ENCODE results near the gene ETV7. TPM values are rescaled to one million over a fixed set of nuclear protein-coding genes. Genes with fewer than 3 reads are reported as not detected.

ETV7 gene
- total RNA-seq: 10 to 100 TPM in 1 of 2 donors, 1 to 10 TPM in 1; 6.9 to 19.8 TPM

DNA sequence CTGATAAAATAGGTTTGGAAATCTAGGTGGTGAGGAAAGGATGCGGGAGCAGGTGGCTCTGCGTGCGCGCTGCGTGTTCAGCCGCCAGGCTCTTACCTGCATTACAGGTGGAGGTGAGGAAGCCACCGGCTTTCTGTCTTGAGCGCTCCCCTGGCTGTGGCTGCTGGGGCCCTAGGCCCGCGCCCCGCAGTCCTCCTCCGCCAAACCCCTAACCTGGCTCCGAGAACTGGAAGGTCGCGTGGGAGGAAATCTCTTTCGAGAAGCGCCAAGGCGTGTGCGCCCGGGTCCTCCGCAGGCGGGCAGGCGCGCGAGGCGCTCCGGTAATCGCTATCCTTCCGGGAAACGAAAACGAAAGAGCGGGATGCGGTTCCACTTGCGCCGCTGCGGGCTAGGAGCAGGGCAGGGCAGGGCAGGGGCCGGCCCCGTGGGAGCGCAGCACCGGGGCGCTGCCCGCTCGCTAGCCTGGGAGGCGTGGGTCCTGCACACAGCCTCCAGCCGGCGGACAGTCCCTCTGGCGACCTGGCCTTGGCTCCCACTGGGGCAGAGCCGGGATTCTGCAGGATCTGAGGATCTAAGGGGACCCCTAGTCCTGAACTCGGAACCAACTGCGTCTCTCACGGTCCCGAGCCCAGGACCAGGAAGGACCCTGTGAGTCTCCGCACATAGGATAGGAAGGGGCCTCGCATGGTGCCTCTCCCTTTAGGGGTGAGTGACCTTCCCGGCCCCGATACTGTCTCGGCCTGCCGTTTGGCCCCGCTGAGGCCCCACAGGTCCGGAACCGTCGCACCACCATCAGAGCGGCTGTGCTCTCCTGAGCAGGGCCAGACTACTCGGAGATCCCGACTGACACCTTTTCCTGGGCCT is at the start of gene ETV7:
Gene ETV7 (minus strand): TSS at position 230 of the 864 bp plus-strand sequence. CDS start 128 bp downstream, at position 102.
- Mint-ChIP-seq H3K4me1 (ENCODE audit: low read depth in 2 of 2) (peaks cover 47% of the 10 kb centered on the region in 2 donors), H3K27me3 (peaks cover 9 to 23% of the 10 kb centered on the region in 2 donors)
- ATAC-seq: peak; percentile 87 to 94

DNA sequence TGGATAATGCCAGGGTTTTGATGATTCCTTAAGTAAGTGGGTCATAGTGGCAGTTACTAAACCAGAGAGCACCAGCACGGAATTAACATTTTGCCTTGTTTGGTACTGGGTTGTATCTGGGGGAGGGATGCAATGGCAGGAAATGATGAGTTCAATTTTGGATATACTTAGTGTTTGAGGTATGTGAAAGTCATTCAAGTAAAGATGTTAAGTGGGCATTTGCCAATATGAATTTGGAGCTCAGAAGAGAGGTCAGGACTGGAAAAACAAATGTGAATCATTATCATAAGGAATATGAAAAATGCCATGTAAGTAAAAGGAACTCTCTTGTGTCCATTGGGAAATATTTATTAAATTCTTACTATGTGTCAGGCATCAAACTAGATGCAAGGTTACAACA is 49.0 kb upstream of the ETV7 start:
- DNase-seq (ENCODE audit: low spot score) (no peak), ATAC-seq (no peak)
- H3K27ac Mint-ChIP-seq: no peak overlapping the region
- H3K9me3 Mint-ChIP-seq: no peaks in the 10 kb centered on the region
- no peaks in the 10 kb centered on the region for H3K27me3 Mint-ChIP-seq
- H3K4me3 Mint-ChIP-seq: no peak overlapping the region
- peaks cover 6 to 8% of the 10 kb centered on the region in 2 donors for H3K4me1 Mint-ChIP-seq (ENCODE audit: low read depth in 2 of 2)
- H3K36me3 Mint-ChIP-seq: no peaks in the 10 kb centered on the region

More for the DNA sequence above, at the start of gene ETV7:
- Mint-ChIP-seq H3K9me3 (no peaks in the 10 kb centered on the region), H3K36me3 (no peaks in the 10 kb centered on the region), H3K4me3 (peak within 1 kb of the TSS; percentile 96), H3K27ac (peak within 1 kb of the TSS; percentile 90 to 97)
- DNase-seq (ENCODE audit: low spot score): peak; percentile 90

DNA sequence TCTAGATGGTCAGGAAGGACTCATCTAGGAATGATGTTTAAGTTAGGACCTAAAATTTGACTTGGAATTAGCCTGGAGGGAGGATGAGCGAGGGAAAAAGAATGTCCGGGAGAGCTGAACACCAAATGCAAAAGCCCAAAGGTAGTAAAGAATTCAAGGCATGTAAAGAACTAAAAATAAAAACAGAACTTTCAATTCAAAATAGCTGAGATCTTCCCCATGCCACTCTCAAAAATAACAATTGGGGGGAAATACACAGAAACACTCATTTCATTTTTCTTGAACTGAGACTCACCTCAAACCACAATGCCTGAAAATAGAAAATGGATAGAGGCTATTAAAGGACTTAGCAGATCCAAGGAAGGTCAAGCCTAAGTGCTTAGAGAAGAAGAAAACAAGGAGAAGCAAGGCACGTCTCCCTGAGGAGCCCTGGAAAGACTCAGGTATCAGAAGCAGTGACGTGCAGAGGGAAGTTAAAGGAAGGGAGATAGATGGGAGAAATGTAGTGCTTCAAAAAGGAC is 44.7 kb upstream of the ETV7 start:
- DNase-seq (ENCODE audit: low spot score) (no peak), ATAC-seq (no peak)
- Mint-ChIP-seq H3K4me3 (no peak overlapping the region), H3K36me3 (no peaks in the 10 kb centered on the region), H3K27ac (peak overlapping the region in 1 of 2 donors; percentile 22), H3K4me1 (ENCODE audit: low read depth in 2 of 2) (peaks cover 0 to 4% of the 10 kb centered on the region in 2 donors), H3K27me3 (no peaks in the 10 kb centered on the region), H3K9me3 (no peaks in the 10 kb centered on the region)

DNA sequence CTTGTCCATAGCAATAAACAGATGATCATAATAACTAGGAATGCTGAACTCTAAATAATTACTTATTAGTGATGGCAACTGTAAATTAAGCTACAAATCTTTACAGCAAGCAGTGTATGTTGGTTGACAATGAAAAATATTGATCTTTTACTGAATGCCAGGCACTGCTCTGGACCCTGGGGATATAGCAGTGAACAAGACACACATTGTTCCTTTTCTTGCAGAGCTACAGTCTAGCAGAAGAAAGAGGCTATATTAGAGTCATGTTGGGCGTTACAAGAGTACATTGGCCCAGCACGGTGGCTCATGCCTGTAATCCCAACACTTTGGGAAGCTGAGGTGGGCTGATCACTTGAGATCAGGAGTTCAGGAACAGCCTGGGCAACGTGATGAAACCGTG is 43.7 kb upstream of the ETV7 start:
- no peaks in the 10 kb centered on the region for H3K9me3 Mint-ChIP-seq
- ATAC-seq (no peak), DNase-seq (ENCODE audit: low spot score) (no peak)
- no peaks in the 10 kb centered on the region for H3K36me3 Mint-ChIP-seq
- no peak overlapping the region for H3K27ac Mint-ChIP-seq
- no peak overlapping the region for H3K4me3 Mint-ChIP-seq
- H3K27me3 Mint-ChIP-seq: no peaks in the 10 kb centered on the region
- H3K4me1 Mint-ChIP-seq (ENCODE audit: low read depth in 2 of 2): peaks cover 0 to 4% of the 10 kb centered on the region in 2 donors

DNA sequence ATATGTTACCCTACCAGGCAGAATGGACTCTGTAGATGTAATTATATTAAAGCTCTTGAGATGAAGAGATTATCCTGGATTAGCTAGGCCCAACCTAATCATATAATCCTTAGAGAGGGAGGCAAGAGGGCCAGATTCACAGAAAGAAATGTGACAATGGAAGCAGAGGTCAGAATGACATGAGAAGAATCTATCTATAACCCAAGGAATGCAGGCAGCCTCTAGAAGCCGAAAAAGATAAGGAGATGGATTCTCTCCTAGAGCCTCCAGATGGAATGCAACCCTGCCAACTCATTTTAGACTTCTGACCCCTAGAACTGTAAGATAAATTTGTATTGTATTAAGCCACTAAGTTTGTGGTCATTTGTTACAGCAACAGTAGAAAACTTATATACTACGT is 42.9 kb upstream of the ETV7 start:
- Mint-ChIP-seq H3K4me1 (ENCODE audit: low read depth in 2 of 2) (peaks cover 0 to 4% of the 10 kb centered on the region in 2 donors), H3K27me3 (no peaks in the 10 kb centered on the region), H3K4me3 (no peak overlapping the region), H3K27ac (no peak overlapping the region), H3K9me3 (no peaks in the 10 kb centered on the region), H3K36me3 (no peaks in the 10 kb centered on the region)
- DNase-seq (ENCODE audit: low spot score): no peak
- no peak for ATAC-seq

DNA sequence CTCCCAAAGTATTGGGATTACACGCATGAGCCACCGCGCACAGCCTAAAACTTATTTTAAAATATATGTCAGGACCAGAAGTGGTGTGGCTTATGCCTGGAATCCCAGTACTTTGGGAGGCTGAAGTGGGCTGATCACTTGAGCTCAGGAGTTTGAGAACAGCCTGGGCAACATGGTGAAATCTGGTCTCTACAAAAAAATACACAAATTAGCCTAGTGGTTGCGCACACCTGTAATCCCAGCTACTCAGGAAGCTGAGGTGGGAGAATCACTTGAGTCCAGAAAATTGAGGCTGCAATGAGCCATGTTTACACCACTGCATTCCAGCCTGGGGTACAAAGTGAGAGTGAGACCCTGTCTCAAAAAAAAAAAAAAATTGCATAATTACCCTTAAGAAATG is 41.4 kb upstream of the ETV7 start:
- DNase-seq (ENCODE audit: low spot score): no peak
- Mint-ChIP-seq H3K4me3 (no peak overlapping the region), H3K4me1 (ENCODE audit: low read depth in 2 of 2) (peaks cover 2 to 5% of the 10 kb centered on the region in 2 donors), H3K9me3 (no peaks in the 10 kb centered on the region), H3K27me3 (no peaks in the 10 kb centered on the region), H3K27ac (no peak overlapping the region), H3K36me3 (no peaks in the 10 kb centered on the region)
- ATAC-seq: no peak

DNA sequence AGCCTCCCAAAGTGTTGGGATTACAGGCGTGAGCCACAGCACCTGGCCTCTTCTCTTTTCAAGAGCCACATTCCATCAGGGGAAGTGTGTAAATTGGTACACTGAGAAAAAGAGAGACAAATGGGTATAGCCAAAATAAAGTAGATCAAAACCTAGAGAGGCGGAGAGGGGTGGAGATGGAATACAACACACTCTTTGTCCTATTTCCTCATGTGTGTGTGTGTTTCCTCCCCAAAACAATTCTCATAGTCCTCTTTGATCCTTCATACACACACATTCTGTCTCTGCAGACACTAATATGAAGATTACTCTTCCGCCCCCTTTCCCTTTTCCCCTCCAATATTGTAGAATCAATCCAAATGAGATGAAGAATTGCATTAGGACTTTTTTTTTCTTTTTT is 39.2 kb upstream of the ETV7 start:
- Mint-ChIP-seq H3K4me3 (no peak overlapping the region), H3K27ac (peak overlapping the region in 1 of 2 donors; percentile 37), H3K27me3 (no peaks in the 10 kb centered on the region), H3K9me3 (no peaks in the 10 kb centered on the region), H3K4me1 (ENCODE audit: low read depth in 2 of 2) (peaks cover 18 to 21% of the 10 kb centered on the region in 2 donors), H3K36me3 (no peaks in the 10 kb centered on the region)
- ATAC-seq: no peak
- no peak for DNase-seq (ENCODE audit: low spot score)

DNA sequence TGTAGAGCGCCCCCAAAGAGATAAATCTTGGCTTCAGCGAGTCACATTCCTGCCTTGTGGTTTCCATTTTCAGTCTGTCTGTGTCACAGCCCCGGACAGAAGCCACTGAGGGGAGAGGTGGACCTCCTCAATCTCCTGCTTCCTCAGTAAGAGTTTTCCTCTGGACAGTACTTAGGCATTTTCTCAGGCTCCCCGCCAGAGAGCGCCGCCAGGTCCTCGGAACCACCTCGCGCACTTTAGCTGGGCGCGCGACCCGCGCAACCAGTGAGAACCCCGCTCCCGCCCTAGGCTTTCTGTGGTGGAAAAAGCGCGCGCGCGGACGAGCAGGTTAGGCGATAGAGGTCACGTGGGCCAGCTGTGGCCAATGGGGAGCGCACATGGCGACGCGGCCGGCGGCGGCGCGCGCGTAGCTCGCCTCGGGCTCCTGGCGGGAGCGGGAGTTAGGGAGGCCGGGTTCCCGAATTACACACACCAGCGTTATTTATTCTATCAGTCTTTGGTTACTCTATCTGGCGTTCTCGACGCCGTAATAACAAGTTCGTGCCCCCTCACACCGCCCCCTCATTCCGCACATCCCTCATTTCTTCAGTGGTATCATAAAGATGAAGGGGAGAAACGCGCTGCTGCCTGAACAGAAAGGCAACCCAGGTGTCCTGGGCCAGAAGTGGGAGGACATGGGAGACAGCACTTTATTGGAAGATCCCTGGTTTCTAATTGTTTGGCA is 35.8 kb upstream of the ETV7 start:
- Mint-ChIP-seq H3K27me3 (no peaks in the 10 kb centered on the region), H3K9me3 (no peaks in the 10 kb centered on the region), H3K4me3 (peak overlapping the region; percentile 87), H3K4me1 (ENCODE audit: low read depth in 2 of 2) (peaks cover 18 to 24% of the 10 kb centered on the region in 2 donors), H3K36me3 (no peaks in the 10 kb centered on the region), H3K27ac (peak overlapping the region; percentile 81 to 96)
- ATAC-seq (peak; percentile 99), DNase-seq (ENCODE audit: low spot score) (peak; percentile 99)

DNA sequence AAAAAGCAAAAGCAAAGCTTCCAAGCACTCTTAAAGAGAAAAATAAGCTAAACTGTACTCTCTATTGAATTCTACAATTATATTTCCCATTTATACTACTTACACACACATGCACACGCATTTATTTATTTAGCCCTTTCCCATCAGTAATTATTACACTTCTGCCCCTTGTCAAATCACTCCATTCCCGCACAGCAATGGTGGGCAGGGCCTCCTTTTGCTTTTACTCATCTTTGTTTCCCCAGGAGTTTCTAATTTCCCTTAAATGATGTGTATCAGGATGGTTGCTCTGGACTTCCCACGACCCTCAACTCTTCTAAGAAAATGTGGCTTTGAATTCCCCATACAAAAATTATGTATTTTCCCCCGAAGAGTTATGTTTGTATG is 35.2 kb upstream of the ETV7 start:
- H3K4me3 Mint-ChIP-seq: peak overlapping the region; percentile 87
- no peaks in the 10 kb centered on the region for H3K27me3 Mint-ChIP-seq
- peaks cover 18 to 24% of the 10 kb centered on the region in 2 donors for H3K4me1 Mint-ChIP-seq (ENCODE audit: low read depth in 2 of 2)
- H3K36me3 Mint-ChIP-seq: no peaks in the 10 kb centered on the region
- peak overlapping the region; percentile 81 to 96 for H3K27ac Mint-ChIP-seq
- peak; percentile 1 to 34 for ATAC-seq
- DNase-seq (ENCODE audit: low spot score): peak; percentile 68
- no peaks in the 10 kb centered on the region for H3K9me3 Mint-ChIP-seq

DNA sequence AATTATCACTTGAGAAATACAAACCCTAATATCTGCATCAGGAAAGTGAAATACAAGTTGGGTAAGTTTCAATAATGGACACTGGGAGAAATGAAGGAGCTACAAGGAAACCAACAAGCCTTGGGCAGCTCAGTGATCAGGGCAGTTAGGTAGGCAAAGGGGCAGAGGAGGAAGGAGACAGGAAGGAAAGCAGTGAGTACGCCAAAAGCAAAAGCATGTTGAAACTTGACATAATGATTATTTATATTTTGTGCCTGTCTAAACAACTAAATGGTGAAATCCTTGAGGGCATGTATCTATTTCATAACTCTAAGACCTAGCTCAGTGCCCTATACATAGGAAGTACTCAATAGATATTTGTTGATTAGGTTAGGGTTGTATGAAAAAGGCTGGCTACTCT is 31.8 kb upstream of the ETV7 start:
- H3K27ac Mint-ChIP-seq: no peak overlapping the region
- DNase-seq (ENCODE audit: low spot score) (no peak), ATAC-seq (no peak)
- H3K9me3 Mint-ChIP-seq: no peaks in the 10 kb centered on the region
- H3K4me3 Mint-ChIP-seq: no peak overlapping the region
- no peaks in the 10 kb centered on the region for H3K36me3 Mint-ChIP-seq
- H3K27me3 Mint-ChIP-seq: peaks cover 4 to 9% of the 10 kb centered on the region in 2 donors
- peaks cover 18 to 24% of the 10 kb centered on the region in 2 donors for H3K4me1 Mint-ChIP-seq (ENCODE audit: low read depth in 2 of 2)

DNA sequence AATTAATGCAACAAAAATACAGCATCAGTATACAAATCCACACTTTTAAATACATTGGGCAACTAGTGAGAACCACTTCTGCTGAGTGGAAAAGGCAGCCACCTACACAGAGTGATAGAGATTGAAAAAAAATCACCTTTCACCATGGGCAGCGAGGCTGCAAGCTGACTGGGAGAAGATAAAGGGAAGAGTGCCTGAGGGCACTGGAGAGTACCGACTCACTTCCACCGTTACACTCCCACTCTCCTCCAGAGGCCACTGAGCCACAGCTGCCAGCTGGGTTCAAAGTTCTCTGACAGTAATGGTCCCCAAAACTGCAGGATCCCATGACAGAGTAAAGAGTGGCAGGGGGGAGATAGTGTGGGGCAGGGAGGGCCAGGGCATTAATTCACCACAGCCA is 31.1 kb upstream of the ETV7 start:
- ATAC-seq (no peak), DNase-seq (ENCODE audit: low spot score) (no peak)
- H3K27me3 Mint-ChIP-seq: peaks cover 7 to 14% of the 10 kb centered on the region in 2 donors
- peaks cover 12 to 23% of the 10 kb centered on the region in 2 donors for H3K4me1 Mint-ChIP-seq (ENCODE audit: low read depth in 2 of 2)
- H3K9me3 Mint-ChIP-seq: no peaks in the 10 kb centered on the region
- no peaks in the 10 kb centered on the region for H3K36me3 Mint-ChIP-seq
- no peak overlapping the region for H3K27ac Mint-ChIP-seq
- H3K4me3 Mint-ChIP-seq: no peak overlapping the region

DNA sequence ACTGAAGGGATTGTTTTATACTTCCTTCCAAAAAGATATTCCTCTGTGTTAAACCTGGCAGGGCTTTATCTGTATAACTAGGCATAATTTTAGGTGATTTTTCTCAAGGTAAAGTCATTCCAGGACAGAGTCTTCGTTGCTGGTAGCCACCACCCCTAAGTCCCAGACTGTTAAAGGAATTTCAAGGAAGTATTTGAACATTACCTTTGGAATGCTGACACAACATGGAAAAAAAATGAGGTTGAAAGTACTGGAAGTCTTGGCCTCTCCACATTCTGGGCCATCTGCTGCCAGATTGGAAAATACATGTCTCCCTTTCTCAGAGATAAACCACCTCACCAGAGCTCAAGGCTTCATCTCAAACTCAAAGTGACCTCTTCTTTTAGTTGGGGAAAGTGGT is 27.0 kb upstream of the ETV7 start:
- H3K36me3 Mint-ChIP-seq: no peaks in the 10 kb centered on the region
- peaks cover 7 to 24% of the 10 kb centered on the region in 2 donors for H3K27me3 Mint-ChIP-seq
- H3K4me3 Mint-ChIP-seq: no peak overlapping the region
- H3K9me3 Mint-ChIP-seq: no peaks in the 10 kb centered on the region
- H3K4me1 Mint-ChIP-seq (ENCODE audit: low read depth in 2 of 2): peaks cover 4 to 6% of the 10 kb centered on the region in 2 donors
- DNase-seq (ENCODE audit: low spot score) (no peak), ATAC-seq (no peak)
- H3K27ac Mint-ChIP-seq: no peak overlapping the region

DNA sequence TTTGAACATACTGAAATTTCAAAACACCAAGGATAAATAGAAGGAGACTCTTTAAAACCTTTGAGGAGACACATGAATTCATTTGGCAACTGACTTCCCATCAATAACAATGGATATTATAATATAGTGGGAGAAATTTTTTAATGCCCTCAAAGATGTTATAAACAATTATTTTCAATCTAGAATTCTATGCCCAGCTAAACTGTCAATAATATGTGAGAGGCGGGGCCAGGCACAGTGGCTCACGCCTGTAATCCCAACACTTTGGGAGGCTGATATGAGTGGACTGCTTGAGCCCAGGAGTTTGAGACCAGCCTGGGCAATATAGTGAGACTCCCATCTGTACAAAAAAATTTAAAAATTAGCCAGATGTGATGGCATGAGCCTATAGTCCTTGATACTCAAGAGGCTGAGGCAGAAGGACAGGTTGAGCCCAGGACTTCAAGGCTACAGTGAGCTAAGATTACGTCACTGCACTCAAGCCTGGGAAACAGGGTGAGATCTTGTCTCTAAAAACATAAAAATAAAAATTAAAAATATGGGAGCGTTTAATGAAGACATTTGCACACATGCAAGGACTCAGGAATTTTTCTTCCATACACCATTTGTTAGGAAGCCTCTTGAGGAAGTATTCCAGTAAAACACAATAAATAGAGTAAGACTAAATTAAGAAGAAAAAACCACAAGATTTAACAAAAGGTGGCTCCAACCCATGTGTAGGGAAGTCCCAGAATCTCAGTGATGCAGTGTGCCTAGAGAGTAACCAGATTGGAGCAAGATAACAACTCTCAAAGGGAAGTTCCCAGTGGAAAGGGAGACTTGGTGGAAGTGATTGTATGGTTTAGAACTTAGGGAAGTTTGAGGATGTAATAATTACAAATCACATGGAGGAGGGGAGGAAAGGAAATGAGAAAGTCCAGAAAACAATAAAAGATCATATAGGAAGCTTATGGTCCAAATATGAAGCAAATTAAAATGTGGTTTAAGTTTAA is 26.3 kb upstream of the ETV7 start:
- ATAC-seq (no peak), DNase-seq (ENCODE audit: low spot score) (no peak)
- Mint-ChIP-seq H3K4me1 (ENCODE audit: low read depth in 2 of 2) (peaks cover 4 to 6% of the 10 kb centered on the region in 2 donors), H3K36me3 (no peaks in the 10 kb centered on the region), H3K27me3 (peaks cover 12 to 31% of the 10 kb centered on the region in 2 donors), H3K9me3 (no peaks in the 10 kb centered on the region), H3K27ac (no peak overlapping the region), H3K4me3 (no peak overlapping the region)
